ENCODE results near the gene C11orf21.
"Not testable (repeated sequence)": the region's sequence is repeated elsewhere in the genome, so short reads cannot be mapped to it uniquely, and the experiment has no call there.

Gene C11orf21

GRCh38 chr11:2296913-2297622 lies 4.7 kb downstream of the C11orf21 start:
- DNase-seq (ENCODE audit: low read depth in 3 of 3) = no peak

GRCh38 chr11:2295971-2296912 lies 5.5 kb downstream of the C11orf21 start:
- no peak for DNase-seq (ENCODE audit: low read depth in 3 of 3)

- DNase-seq (ENCODE audit: low read depth in 3 of 3) = no peak
These were observed 6.8 kb downstream of the C11orf21 start for GRCh38 chr11:2294926-2295290.

GRCh38 chr11:2293984-2294925 lies 7.5 kb downstream of the C11orf21 start:
- DNase-seq (ENCODE audit: low read depth in 3 of 3) = no peak

GRCh38 chr11:2293531-2293971 lies 8.2 kb downstream of the C11orf21 start:
- DNase-seq (ENCODE audit: low read depth in 3 of 3) = no peak

GRCh38 chr11:2290351-2290841 lies 11.3 kb downstream of the C11orf21 start:
- DNase-seq (ENCODE audit: low read depth in 3 of 3) = no peak

- DNase-seq (ENCODE audit: low read depth in 3 of 3) = no peak
These were observed 11.9 kb downstream of the C11orf21 start for GRCh38 chr11:2289859-2290258.

GRCh38 chr11:2289350-2289749 lies 12.4 kb downstream of the C11orf21 start:
- no peak for DNase-seq (ENCODE audit: low read depth in 3 of 3)

GRCh38 chr11:2287091-2287490 lies 14.6 kb downstream of the C11orf21 start:
- DNase-seq (ENCODE audit: low read depth in 3 of 3) = no peak

- not testable (repeated sequence) for DNase-seq (ENCODE audit: low read depth in 3 of 3)
These were observed 15.4 kb downstream of the C11orf21 start for GRCh38 chr11:2286350-2286749.

- DNase-seq (ENCODE audit: low read depth in 3 of 3) = no peak
These were observed 21.5 kb downstream of the C11orf21 start for GRCh38 chr11:2280208-2280607.

- no peak for DNase-seq (ENCODE audit: low read depth in 3 of 3)
These were observed 23.7 kb downstream of the C11orf21 start for GRCh38 chr11:2277933-2278523.

GRCh38 chr11:2277008-2277346 lies 24.7 kb downstream of the C11orf21 start:
- no peak for DNase-seq (ENCODE audit: low read depth in 3 of 3)

- DNase-seq (ENCODE audit: low read depth in 3 of 3) = no peak
These were observed 25.3 kb downstream of the C11orf21 start for GRCh38 chr11:2276280-2277007.

- no peak for DNase-seq (ENCODE audit: low read depth in 3 of 3)
These were observed 26.1 kb downstream of the C11orf21 start for GRCh38 chr11:2275334-2276279.

- no peak for DNase-seq (ENCODE audit: low read depth in 3 of 3)
These were observed 27.9 kb downstream of the C11orf21 start for GRCh38 chr11:2273771-2274170.

GRCh38 chr11:2273311-2273710 lies 28.4 kb downstream of the C11orf21 start:
- no peak for DNase-seq (ENCODE audit: low read depth in 3 of 3)

- DNase-seq (ENCODE audit: low read depth in 3 of 3) = no peak
These were observed 28.8 kb downstream of the C11orf21 start for GRCh38 chr11:2272946-2273280.

- no peak for DNase-seq (ENCODE audit: low read depth in 3 of 3)
These were observed 29.3 kb downstream of the C11orf21 start for GRCh38 chr11:2272228-2272945.
